Measurements from ENCODE around the gene JPT2.
"Not testable (repeated sequence)": the region's sequence is repeated elsewhere in the genome, so short reads cannot be mapped to it uniquely, and the experiment has no call there.

DNA sequence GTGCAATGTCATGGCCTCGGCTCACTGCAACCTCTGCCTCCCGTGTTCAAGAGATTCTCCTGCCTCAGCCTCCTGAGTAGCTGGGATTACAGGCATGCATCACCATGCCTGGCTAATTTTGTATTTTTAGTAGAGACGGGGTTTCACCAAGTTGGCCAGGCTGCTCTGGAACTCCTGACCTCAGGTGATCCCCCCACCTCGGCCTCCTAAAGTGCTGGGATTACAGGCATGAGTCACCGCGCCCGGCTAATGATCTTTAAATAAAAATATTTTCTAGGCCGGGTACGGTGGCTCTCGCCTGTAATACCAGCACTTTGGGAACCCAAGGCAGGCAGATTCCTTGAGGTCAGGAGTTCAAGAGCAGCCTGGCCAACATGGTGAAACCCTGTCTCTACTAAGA lies 40.2 kb downstream of the JPT2 start:
- TF ChIP-seq, protein P1, sequence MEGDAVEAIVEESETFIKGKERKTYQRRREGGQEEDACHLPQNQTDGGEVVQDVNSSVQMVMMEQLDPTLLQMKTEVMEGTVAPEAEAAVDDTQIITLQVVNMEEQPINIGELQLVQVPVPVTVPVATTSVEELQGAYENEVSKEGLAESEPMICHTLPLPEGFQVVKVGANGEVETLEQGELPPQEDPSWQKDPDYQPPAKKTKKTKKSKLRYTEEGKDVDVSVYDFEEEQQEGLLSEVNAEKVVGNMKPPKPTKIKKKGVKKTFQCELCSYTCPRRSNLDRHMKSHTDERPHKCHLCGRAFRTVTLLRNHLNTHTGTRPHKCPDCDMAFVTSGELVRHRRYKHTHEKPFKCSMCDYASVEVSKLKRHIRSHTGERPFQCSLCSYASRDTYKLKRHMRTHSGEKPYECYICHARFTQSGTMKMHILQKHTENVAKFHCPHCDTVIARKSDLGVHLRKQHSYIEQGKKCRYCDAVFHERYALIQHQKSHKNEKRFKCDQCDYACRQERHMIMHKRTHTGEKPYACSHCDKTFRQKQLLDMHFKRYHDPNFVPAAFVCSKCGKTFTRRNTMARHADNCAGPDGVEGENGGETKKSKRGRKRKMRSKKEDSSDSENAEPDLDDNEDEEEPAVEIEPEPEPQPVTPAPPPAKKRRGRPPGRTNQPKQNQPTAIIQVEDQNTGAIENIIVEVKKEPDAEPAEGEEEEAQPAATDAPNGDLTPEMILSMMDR (conservative IDR thresholded peaks at IDR 0.05; ENCODE audit: low read depth, low read length) = not testable (repeated sequence)
- TF ChIP-seq EZH2 (IDR thresholded peaks at IDR 0.05; ENCODE audit: borderline replicate concordance, low read depth, low read length, poor library complexity, severe bottlenecking) = not testable (repeated sequence)

Measured in A673 (cell line).